Neuronal stem cell (in vitro differentiated cells): Measurements from ENCODE around the gene BLTP2.

ENCODE experiments used
- DNase-seq: peaks from one replicate; pipeline ENCODE4 v3.0.0-alpha.2; 2013; ENCODE audit warnings: low spot score
- H2AFZ ChIP-seq: one replicate; pipeline ENCODE4 v1.6.1; 2013; ENCODE audit warnings: mild to moderate bottlenecking, low read length, inconsistent platforms
- H2AK5ac ChIP-seq: 2 replicates; pipeline ENCODE4 v1.6.1; 2013; ENCODE audit warnings: low read depth, mild to moderate bottlenecking, inconsistent platforms, low read length, moderate library complexity, mixed read lengths
- H2BK120ac ChIP-seq: 2 replicates; pipeline ENCODE4 v1.6.1; 2013; ENCODE audit warnings: low read depth, mild to moderate bottlenecking, inconsistent platforms, low read length, moderate library complexity, mixed read lengths
- H2BK12ac ChIP-seq: one replicate; pipeline ENCODE4 v1.6.1; 2013; ENCODE audit warnings: low read length, inconsistent platforms
- H2BK15ac ChIP-seq: 2 replicates; pipeline ENCODE4 v1.6.1; 2013; ENCODE audit warnings: mild to moderate bottlenecking, low read length, inconsistent platforms, mixed read lengths
- H2BK5ac ChIP-seq: one replicate; pipeline ENCODE4 v1.6.1; 2013; ENCODE audit warnings: inconsistent platforms, mild to moderate bottlenecking, low read length, moderate library complexity
- H3K14ac ChIP-seq: one replicate; pipeline ENCODE4 v1.6.1; 2013; ENCODE audit warnings: low read length, inconsistent platforms
- H3K18ac ChIP-seq: 2 replicates; pipeline ENCODE4 v1.6.1; 2013; ENCODE audit warnings: low read length, inconsistent platforms
- H3K23ac ChIP-seq: 2 replicates; pipeline ENCODE4 v1.6.1; 2013; ENCODE audit warnings: low read depth, mild to moderate bottlenecking, mixed read lengths, low read length, inconsistent platforms; ENCODE audit not compliant: poor library complexity
- H3K27ac ChIP-seq: replicated peaks from 3 replicates; pipeline ENCODE4 v1.5.1; 2013; ENCODE audit warnings: low read length, inconsistent platforms
- H3K27me3 ChIP-seq, 3 experiments: 2 replicates each; pipeline ENCODE4 v1.6.1; 2013; ENCODE audit warnings: low read length in 3 of 3, mild to moderate bottlenecking in 2 of 3, inconsistent platforms in 1 of 3, low read depth in 1 of 3, mixed read lengths in 1 of 3, moderate library complexity in 1 of 3; ENCODE audit not compliant: control insufficient read depth in 3 of 3, insufficient read depth in 3 of 3
- H3K36me3 ChIP-seq, 2 donors: replicated peaks in 1 of 2; 2 replicates each; pipeline ENCODE4 v1.6.1; 2013; ENCODE audit warnings: low read length in 2 of 2; ENCODE audit not compliant: control insufficient read depth in 2 of 2, insufficient read depth in 2 of 2
- H3K4ac ChIP-seq: 2 replicates; pipeline ENCODE4 v1.6.1; 2013; ENCODE audit warnings: inconsistent platforms, mild to moderate bottlenecking, low read length, moderate library complexity
- H3K4me1 ChIP-seq, 2 donors: 1 replicate in 1 of 2; 2 replicates in 1 of 2; pipeline ENCODE4 v1.6.1; 2013; ENCODE audit warnings: low read length in 2 of 2, low read depth in 1 of 2; ENCODE audit not compliant: control insufficient read depth in 2 of 2, insufficient read depth in 1 of 2
- H3K4me2 ChIP-seq: one replicate; pipeline ENCODE4 v1.6.1; 2013; ENCODE audit warnings: mild to moderate bottlenecking, low read length, inconsistent platforms; ENCODE audit not compliant: insufficient read depth, poor library complexity, severe bottlenecking
- H3K4me3 ChIP-seq, 2 donors: 2 replicates each; pipeline ENCODE4 v1.5.1; 2013; ENCODE audit warnings: low read length in 2 of 2, mild to moderate bottlenecking in 2 of 2, inconsistent platforms in 1 of 2, moderate library complexity in 1 of 2
- H3K79me1 ChIP-seq: one replicate; pipeline ENCODE4 v1.6.1; 2013; ENCODE audit warnings: low read depth, mild to moderate bottlenecking, inconsistent platforms, low read length, moderate library complexity
- H3K9ac ChIP-seq: one replicate; pipeline ENCODE4 v1.6.1; 2013; ENCODE audit warnings: mild to moderate bottlenecking, low read depth, low read length, inconsistent platforms; ENCODE audit not compliant: poor library complexity
- H3K9me3 ChIP-seq, 2 donors: replicated peaks in 1 of 2; 2 replicates each; pipeline versions ENCODE3 to v1.6.1; 2013; ENCODE audit warnings: low read length in 2 of 2, mild to moderate bottlenecking in 2 of 2, inconsistent platforms in 1 of 2, low read depth in 1 of 2, mixed read lengths in 1 of 2, moderate library complexity in 1 of 2; ENCODE audit not compliant: control insufficient read depth in 2 of 2, insufficient read depth in 1 of 2
- H4K8ac ChIP-seq: one replicate; pipeline ENCODE4 v1.6.1; 2013; ENCODE audit warnings: low read depth, mild to moderate bottlenecking, inconsistent platforms, low read length, moderate library complexity
- H4K91ac ChIP-seq: one replicate; pipeline ENCODE4 v1.6.1; 2013; ENCODE audit warnings: low read length, low read depth, mild to moderate bottlenecking, inconsistent platforms; ENCODE audit not compliant: poor library complexity
- WGBS, 2 donors: extraction: QIAGEN DNeasy Blood & Tissue Kit; methylation state at CpG; one replicate each; pipeline ENCODE4 v1.1.7; 2013; ENCODE audit warnings: missing lambda C conversion rate in 2 of 2, mixed read lengths in 1 of 2; ENCODE audit not compliant: insufficient read length in 2 of 2, insufficient replicate concordance in 1 of 2; ENCODE audit errors: extremely low coverage in 2 of 2; 5-methylcytosine and 5-hydroxymethylcytosine counted together

BLTP2 gene

DNA sequence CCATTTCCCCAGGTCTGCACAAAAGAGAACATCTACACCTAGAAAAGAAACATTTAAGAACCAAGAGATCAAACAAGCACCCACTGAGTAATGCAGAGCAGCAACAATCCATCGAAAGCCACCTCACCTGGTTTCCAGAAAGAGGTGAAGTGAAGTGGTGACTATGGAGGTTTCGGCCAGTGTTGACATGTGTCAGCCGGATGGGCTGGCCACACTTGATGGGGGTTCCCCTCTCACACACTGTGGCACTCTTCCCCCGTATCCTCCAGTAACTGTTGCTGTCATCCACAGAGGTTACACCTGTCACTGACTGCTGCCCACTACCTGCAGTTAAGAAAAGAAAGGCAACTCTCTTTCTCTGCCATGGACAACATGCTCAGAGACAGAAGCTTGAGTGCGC is 10.2 kb upstream of the BLTP2 start:
- DNase-seq, result no peak
- peak overlapping the region; percentile 21 for H3K9ac ChIP-seq
- H2BK12ac ChIP-seq, result no peak overlapping the region
- no peak overlapping the region for H4K8ac ChIP-seq
- peaks cover 0 to 4% of the 10 kb centered on the region in 2 donors for H3K9me3 ChIP-seq
- H3K27ac ChIP-seq, result no peak overlapping the region
- H2BK15ac ChIP-seq, result no peak overlapping the region
- no peak overlapping the region for H2BK5ac ChIP-seq
- H3K4me3 ChIP-seq, result no peak overlapping the region
- H3K4me2 ChIP-seq, result no peak overlapping the region
- H3K79me1 ChIP-seq, result peaks cover 11% of the 10 kb centered on the region
- no peak overlapping the region for H3K18ac ChIP-seq
- H2AFZ ChIP-seq, result no peak overlapping the region
- no peak overlapping the region for H2AK5ac ChIP-seq
- H2BK120ac ChIP-seq, result no peak overlapping the region
- H3K14ac ChIP-seq, result no peak overlapping the region
- H3K4me1 ChIP-seq, result no peaks in the 10 kb centered on the region
- H3K4ac ChIP-seq, result no peak overlapping the region
- no peak overlapping the region for H3K23ac ChIP-seq
- H3K27me3 ChIP-seq, result no peaks in the 10 kb centered on the region
- H3K36me3 ChIP-seq, result peaks cover 22 to 86% of the 10 kb centered on the region in 2 donors
- peak overlapping the region; percentile 43 for H4K91ac ChIP-seq
- WGBS, 2 donors, result no CpG with 5 or more reads among the region's 5 CpGs

DNA sequence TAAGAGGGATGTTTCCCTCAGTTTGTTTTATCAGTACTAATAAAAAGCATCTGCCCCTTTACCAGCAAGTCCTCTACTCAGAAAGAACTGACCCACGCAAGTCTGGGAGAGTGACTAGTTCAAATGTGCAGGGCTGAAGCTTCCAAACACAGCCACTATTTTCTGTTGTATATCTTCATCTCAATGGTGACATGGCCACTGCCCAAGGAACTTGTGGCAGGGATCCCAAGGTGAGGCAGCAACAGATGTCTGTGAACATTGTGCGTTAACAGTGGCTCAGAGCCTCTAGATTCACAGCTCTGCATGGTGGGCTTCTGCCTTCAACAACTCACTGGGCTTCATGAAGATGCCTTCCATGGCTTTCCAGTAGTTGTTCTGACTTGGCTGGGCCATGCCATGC is 3.7 kb upstream of the BLTP2 start:
- Histone ChIP-seq H3K18ac (no peak overlapping the region), H3K4ac (no peak overlapping the region), H3K79me1 (no peaks in the 10 kb centered on the region), H3K4me3 (no peak overlapping the region), H2BK120ac (no peak overlapping the region), H3K4me2 (no peak overlapping the region), H3K27ac (no peak overlapping the region), H3K9ac (no peak overlapping the region), H3K36me3 (peaks cover 6 to 66% of the 10 kb centered on the region in 2 donors), H2AFZ (no peak overlapping the region), H4K91ac (no peak overlapping the region), H3K9me3 (no peaks in the 10 kb centered on the region), H2BK12ac (no peak overlapping the region), H3K4me1 (peaks cover 0 to 1% of the 10 kb centered on the region in 2 donors), H3K27me3 (no peaks in the 10 kb centered on the region), H3K23ac (no peak overlapping the region), H2BK5ac (no peak overlapping the region), H2BK15ac (no peak overlapping the region), H2AK5ac (no peak overlapping the region), H3K14ac (no peak overlapping the region), H4K8ac (no peak overlapping the region)
- DNase-seq, result no peak
- WGBS, 2 donors, result no CpG with 5 or more reads among the region's 2 CpGs

DNA sequence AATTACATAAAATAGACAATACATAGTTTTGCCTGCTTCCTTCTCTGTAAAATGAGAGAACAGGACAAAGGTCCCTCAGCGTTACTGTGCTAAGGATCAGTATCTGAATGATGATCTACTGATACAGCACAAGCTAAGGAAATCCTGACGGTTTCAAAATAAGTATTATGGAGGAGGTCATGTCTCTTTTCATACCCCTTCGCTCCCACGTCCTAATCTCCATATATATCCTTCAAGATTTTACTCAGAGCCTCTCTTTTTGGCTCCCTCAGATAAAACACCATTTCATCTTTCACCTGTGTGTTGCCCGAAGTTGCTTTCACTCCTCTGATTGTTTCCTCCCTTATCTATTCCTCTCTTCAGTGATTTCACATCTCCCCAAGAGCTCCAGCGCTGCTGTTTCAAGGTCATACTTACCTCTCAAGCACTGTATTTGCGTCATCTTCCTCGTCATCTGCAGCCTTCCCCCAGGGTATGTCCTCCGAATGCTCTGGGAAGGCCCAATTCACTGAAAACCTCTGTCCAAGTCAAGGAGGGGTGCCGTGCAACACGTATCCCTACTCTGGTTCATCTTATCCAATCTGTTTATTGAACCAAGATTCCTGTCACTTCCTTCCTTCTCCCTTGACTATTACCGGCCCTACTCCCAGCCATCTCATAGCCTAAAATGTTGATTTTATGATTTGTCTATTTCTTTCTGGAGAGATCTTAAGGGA is 1.2 kb upstream of the BLTP2 start:
- WGBS, 2 donors, result 100% methylated on average over 2 of the region's 12 CpGs; no CpG with 5 or more reads in 1 of the 2 donors
- Histone ChIP-seq H3K14ac (no peak overlapping the region), H3K18ac (no peak overlapping the region), H2AFZ (peak overlapping the region; percentile 46), H2BK5ac (no peak overlapping the region), H3K27ac (no peak overlapping the region), H3K4me1 (peaks cover 2 to 5% of the 10 kb centered on the region in 2 donors), H3K79me1 (no peaks in the 10 kb centered on the region), H2AK5ac (no peak overlapping the region), H2BK120ac (no peak overlapping the region), H3K4ac (no peak overlapping the region), H3K23ac (no peak overlapping the region), H2BK12ac (no peak overlapping the region), H4K91ac (no peak overlapping the region), H3K4me2 (no peak overlapping the region), H2BK15ac (no peak overlapping the region), H4K8ac (no peak overlapping the region), H3K9me3 (no peaks in the 10 kb centered on the region), H3K36me3 (peaks cover 23 to 67% of the 10 kb centered on the region in 2 donors), H3K27me3 (no peaks in the 10 kb centered on the region), H3K4me3 (no peak overlapping the region), H3K9ac (no peak overlapping the region)
- no peak for DNase-seq

DNA sequence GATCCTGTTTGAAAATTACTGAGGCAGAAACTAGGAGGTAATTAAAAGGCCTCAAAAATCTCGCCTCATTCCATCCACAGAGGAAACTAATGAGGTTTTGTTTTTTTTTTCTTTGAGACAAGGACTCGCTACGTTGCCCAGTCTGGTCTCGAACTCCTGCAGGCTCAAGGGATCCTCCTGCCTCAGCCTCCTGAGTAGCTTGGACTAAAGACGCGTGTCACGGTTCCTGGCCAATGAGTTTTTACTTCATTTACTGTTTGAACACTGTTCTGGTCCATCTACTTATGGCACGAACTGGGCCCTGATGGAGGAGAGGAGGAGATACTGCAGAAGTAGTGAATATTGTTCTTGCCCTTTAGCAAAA is 600 bp upstream of the BLTP2 start:
- no peak overlapping the region for H3K9ac ChIP-seq
- H3K27ac ChIP-seq, result peak overlapping the region; percentile 52
- peaks cover 27 to 67% of the 10 kb centered on the region in 2 donors for H3K36me3 ChIP-seq
- H3K9me3 ChIP-seq, result no peaks in the 10 kb centered on the region
- H3K4me2 ChIP-seq, result peak overlapping the region; percentile 81
- no peak overlapping the region for H3K4ac ChIP-seq
- no peaks in the 10 kb centered on the region for H3K27me3 ChIP-seq
- no peak for DNase-seq
- H3K4me1 ChIP-seq, result peaks cover 2 to 5% of the 10 kb centered on the region in 2 donors
- H2BK12ac ChIP-seq, result no peak overlapping the region
- H4K91ac ChIP-seq, result no peak overlapping the region
- H2AK5ac ChIP-seq, result no peak overlapping the region
- WGBS, 2 donors, result no CpG with 5 or more reads among the region's 8 CpGs
- peak overlapping the region; percentile 97 for H2AFZ ChIP-seq
- H3K4me3 ChIP-seq, result peak overlapping the region; percentile 89 to 94
- H2BK5ac ChIP-seq, result no peak overlapping the region
- H3K18ac ChIP-seq, result no peak overlapping the region
- H3K79me1 ChIP-seq, result no peaks in the 10 kb centered on the region
- no peak overlapping the region for H3K14ac ChIP-seq
- H4K8ac ChIP-seq, result no peak overlapping the region
- no peak overlapping the region for H2BK120ac ChIP-seq
- H2BK15ac ChIP-seq, result no peak overlapping the region
- no peak overlapping the region for H3K23ac ChIP-seq
